ENCODE measurements around the gene CAMSAP2. TPM values are rescaled to one million over a fixed set of nuclear protein-coding genes. Genes with fewer than 3 reads are reported as not detected.

CAMSAP2 gene
- polyA plus RNA-seq, 1 donor from 2014 or later, result 0.06 TPM

- Mint-ChIP-seq H3K4me3 (no peak overlapping the region), H3K27ac (peak overlapping the region in 1 of 3 donors; percentile 62), H3K4me1 (peaks cover 0 to 4% (median 0%) of the 10 kb centered on the region in 3 donors), H3K36me3 (peaks cover 4% of the 10 kb centered on the region), H3K27me3 (peaks cover 1% of the 10 kb centered on the region), H3K9me3 (peaks cover 0 to 1% (median 0%) of the 10 kb centered on the region in 3 donors)
Observed at GRCh38 chr1:200753650-200754198, 15.0 kb downstream of the CAMSAP2 start.

- H3K9me3 Mint-ChIP-seq, result peaks cover 0 to 1% (median 0%) of the 10 kb centered on the region in 3 donors
- H3K4me3 Mint-ChIP-seq, result no peak overlapping the region
- no peak overlapping the region for H3K27ac Mint-ChIP-seq
- H3K4me1 Mint-ChIP-seq, result peaks cover 0 to 1% (median 0%) of the 10 kb centered on the region in 3 donors
- peaks cover 2% of the 10 kb centered on the region for H3K27me3 Mint-ChIP-seq
- peaks cover 1% of the 10 kb centered on the region for H3K36me3 Mint-ChIP-seq
Observed at GRCh38 chr1:200755456-200755855, 16.8 kb downstream of the CAMSAP2 start.

GRCh38 chr1:200762089-200762488, 23.4 kb downstream of the CAMSAP2 start:
- H3K4me3 Mint-ChIP-seq, result no peak overlapping the region
- H3K9me3 Mint-ChIP-seq, result no peaks in the 10 kb centered on the region
- H3K36me3 Mint-ChIP-seq, result peaks cover 1% of the 10 kb centered on the region
- peaks cover 0 to 1% (median 0%) of the 10 kb centered on the region in 3 donors for H3K4me1 Mint-ChIP-seq
- peaks cover 2% of the 10 kb centered on the region for H3K27me3 Mint-ChIP-seq
- H3K27ac Mint-ChIP-seq, result no peak overlapping the region

DNA sequence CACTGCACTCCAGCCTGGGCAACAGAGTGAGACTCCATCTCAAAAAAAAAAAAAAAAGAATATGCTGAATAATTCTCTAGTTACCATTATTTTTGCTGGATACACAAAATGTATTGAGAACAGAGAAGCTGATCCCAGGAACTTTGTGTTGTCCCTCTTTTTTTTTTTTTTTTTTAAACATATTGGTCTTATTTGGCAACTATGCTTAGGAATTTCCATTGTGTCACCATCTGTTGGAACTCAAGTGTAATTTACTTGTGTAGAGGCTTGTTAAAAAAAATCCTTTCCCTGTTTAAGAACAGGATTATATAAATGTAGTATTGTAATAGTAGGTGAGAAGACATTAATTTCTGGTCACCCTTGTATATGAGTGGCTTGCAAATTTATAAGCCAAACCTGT, 28.6 kb downstream of the CAMSAP2 start:
- no peak overlapping the region for H3K4me3 Mint-ChIP-seq
- H3K27me3 Mint-ChIP-seq, result no peaks in the 10 kb centered on the region
- peaks cover 0 to 1% (median 0%) of the 10 kb centered on the region in 3 donors for H3K4me1 Mint-ChIP-seq
- H3K9me3 Mint-ChIP-seq, result no peaks in the 10 kb centered on the region
- peaks cover 3% of the 10 kb centered on the region for H3K36me3 Mint-ChIP-seq
- no peak overlapping the region for H3K27ac Mint-ChIP-seq

DNA sequence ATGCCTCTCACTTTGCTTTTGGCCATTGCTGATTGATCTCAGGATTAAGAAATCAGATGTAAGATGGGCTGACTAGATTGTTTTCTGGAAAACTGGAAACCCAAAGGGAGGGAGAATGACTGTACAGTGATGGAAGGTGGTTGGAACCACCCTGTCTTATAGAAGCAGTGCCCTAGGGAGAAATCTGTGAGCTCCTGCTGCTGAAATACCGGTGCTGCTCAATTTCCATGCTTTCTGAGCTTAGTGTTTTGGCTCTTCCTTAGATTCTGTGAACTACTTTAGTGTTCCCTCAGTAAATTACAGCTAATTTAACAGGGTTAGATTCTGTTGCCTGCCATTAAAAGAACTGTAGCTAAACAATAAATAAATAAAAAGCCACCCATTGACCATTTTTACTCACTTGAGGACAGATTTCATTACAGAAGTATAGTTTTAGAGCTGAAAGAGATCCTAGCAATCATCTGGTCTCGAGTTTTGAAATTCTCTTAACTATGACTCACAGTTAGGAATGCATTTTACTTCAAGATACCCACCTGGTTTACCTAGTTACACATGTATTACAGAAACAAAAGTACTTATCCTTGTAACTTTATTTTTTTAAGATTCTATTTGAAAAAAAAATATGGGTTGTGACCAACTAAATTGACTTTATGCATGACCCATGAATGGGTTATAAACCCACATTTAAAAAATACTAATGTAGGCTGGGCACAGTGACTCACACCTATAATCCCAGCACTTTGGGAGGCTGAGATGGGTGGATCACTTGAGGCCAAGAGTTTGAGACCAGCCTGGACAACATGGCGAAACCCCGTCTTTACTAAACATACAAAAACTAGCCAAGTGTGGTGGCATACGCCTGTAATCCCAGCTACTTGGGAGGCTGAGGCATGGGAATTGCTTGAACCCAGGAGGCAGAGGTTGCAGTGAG, 33.2 kb downstream of the CAMSAP2 start:
- Mint-ChIP-seq H3K27me3 (no peaks in the 10 kb centered on the region), H3K4me1 (peaks cover 6 to 12% (median 11%) of the 10 kb centered on the region in 3 donors), H3K27ac (no peak overlapping the region), H3K4me3 (no peak overlapping the region), H3K36me3 (peaks cover 6% of the 10 kb centered on the region), H3K9me3 (no peaks in the 10 kb centered on the region)

- Mint-ChIP-seq H3K27me3 (no peaks in the 10 kb centered on the region), H3K27ac (no peak overlapping the region)
Observed at GRCh38 chr1:200774311-200774710, 35.6 kb downstream of the CAMSAP2 start.

DNA sequence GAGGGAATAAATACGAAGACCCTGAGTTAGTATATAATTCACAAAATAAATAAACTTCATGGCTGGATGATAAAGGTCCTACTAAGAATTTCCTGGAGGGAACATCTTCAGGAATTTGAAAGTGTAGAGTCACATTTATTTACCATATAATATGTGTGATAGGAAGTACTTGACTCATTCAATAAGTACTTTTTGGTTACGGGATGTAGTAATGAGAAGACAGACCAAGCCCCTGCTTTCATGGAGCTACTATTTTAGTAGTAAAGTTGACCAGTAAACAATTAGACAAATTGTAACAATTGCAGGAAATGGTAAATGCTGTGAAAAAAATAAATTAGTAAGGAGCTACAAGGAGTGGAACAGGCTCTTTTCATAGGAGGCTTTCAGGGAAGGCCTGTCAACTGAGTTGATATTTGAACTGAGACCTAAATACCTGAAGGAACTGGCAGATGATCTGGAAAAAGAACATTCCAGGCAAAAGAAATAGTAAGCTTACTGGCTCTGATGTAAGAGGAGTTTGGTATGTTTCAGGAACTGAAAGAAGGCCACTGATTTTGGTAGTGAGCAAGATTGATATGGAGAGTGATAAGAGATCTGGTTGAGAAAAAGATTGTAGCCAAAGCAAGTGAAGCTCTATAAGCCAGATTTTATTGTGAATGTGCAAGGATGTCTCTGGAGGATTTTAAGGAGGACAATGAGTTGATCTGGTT, 36.2 kb downstream of the CAMSAP2 start:
- H3K4me3 Mint-ChIP-seq, result no peak overlapping the region
- H3K4me1 Mint-ChIP-seq, result peaks cover 6 to 12% (median 11%) of the 10 kb centered on the region in 3 donors
- no peak overlapping the region for H3K27ac Mint-ChIP-seq
- H3K9me3 Mint-ChIP-seq, result no peaks in the 10 kb centered on the region
- peaks cover 3% of the 10 kb centered on the region for H3K36me3 Mint-ChIP-seq
- H3K27me3 Mint-ChIP-seq, result no peaks in the 10 kb centered on the region

More at GRCh38 chr1:200774311-200774710, 35.6 kb downstream of the CAMSAP2 start:
- peaks cover 3% of the 10 kb centered on the region for H3K36me3 Mint-ChIP-seq
- no peak overlapping the region for H3K4me3 Mint-ChIP-seq
- peaks cover 6 to 12% (median 11%) of the 10 kb centered on the region in 3 donors for H3K4me1 Mint-ChIP-seq
- H3K9me3 Mint-ChIP-seq, result no peaks in the 10 kb centered on the region

DNA sequence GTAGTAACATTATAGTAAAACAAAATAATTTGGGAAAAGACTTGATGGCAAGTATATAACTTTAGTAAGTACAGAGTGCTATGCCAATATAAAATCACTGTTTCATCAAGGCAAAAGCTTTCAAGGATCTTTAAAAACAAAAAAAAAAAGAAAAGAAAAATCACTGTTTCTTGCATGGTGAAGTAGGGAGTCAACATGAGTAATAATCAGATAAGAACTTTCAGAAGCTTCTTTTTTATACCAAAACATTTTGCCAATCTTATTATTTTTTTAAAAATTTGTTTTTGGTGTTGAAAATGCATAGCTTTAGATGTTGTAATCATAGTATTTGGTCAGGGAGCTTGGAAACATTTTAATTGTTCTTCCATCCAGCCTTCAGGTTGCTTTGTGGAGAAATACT, 37.2 kb downstream of the CAMSAP2 start:
- Mint-ChIP-seq H3K4me1 (peaks cover 6 to 15% (median 15%) of the 10 kb centered on the region in 3 donors), H3K9me3 (no peaks in the 10 kb centered on the region), H3K27ac (no peak overlapping the region)

GRCh38 chr1:200776949-200777348, 38.3 kb downstream of the CAMSAP2 start:
- Mint-ChIP-seq H3K9me3 (no peaks in the 10 kb centered on the region), H3K4me3 (no peak overlapping the region), H3K4me1 (peaks cover 6 to 15% (median 14%) of the 10 kb centered on the region in 3 donors), H3K27ac (no peak overlapping the region), H3K27me3 (no peaks in the 10 kb centered on the region), H3K36me3 (peaks cover 3% of the 10 kb centered on the region)

More for the DNA sequence above, 37.2 kb downstream of the CAMSAP2 start:
- Mint-ChIP-seq H3K27me3 (no peaks in the 10 kb centered on the region), H3K36me3 (peaks cover 3% of the 10 kb centered on the region), H3K4me3 (no peak overlapping the region)

DNA sequence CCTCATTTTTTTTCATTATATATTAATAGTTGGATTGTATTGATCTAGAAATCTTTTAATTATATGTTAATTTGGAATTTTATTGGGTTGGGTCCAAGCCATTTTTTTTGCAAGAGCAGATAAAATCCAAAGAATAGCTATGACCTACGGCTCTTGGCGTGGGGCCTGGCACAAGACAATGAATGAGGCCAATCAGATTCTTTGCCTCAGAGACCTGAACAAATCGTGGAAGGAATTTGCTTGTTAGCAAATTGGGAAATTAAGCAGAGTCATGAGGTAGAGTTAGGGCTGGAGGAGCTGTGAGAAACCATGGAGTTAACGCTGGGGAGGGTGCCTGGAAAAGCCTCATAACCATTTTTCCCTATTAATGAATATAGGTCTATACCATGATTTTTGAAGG, 40.1 kb downstream of the CAMSAP2 start:
- H3K27ac Mint-ChIP-seq, result no peak overlapping the region
- peaks cover 6 to 15% (median 14%) of the 10 kb centered on the region in 3 donors for H3K4me1 Mint-ChIP-seq
- H3K4me3 Mint-ChIP-seq, result no peak overlapping the region
- H3K27me3 Mint-ChIP-seq, result no peaks in the 10 kb centered on the region
- peaks cover 0 to 5% (median 0%) of the 10 kb centered on the region in 3 donors for H3K9me3 Mint-ChIP-seq
- peaks cover 5% of the 10 kb centered on the region for H3K36me3 Mint-ChIP-seq

DNA sequence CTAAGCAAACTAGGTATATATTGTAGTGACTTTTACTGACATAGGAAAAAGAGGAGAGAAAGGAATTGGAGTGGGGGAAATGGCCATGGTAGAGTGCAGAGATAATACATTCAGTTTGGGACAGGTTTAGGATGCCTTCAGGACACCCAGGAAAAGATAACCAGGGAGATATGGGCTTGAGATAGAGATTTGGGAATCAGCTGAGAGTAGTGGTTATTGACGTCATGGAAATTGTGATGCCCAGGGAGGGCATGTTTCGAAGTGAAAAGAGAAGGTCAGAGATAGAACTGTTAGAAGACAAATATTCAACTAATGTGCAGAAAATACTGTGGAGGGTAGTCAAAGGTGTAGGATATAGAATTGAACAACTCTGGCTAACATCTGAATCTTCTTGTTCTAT, 40.6 kb downstream of the CAMSAP2 start:
- H3K4me3 Mint-ChIP-seq, result no peak overlapping the region
- peaks cover 0 to 6% (median 0%) of the 10 kb centered on the region in 3 donors for H3K9me3 Mint-ChIP-seq
- H3K27me3 Mint-ChIP-seq, result no peaks in the 10 kb centered on the region
- peaks cover 5% of the 10 kb centered on the region for H3K36me3 Mint-ChIP-seq
- no peak overlapping the region for H3K27ac Mint-ChIP-seq
- H3K4me1 Mint-ChIP-seq, result peaks cover 2 to 11% (median 10%) of the 10 kb centered on the region in 3 donors

- Mint-ChIP-seq H3K4me3 (peak overlapping the region in 1 of 4 donors; percentile 3), H3K36me3 (peaks cover 2% of the 10 kb centered on the region), H3K9me3 (peaks cover 0 to 6% (median 0%) of the 10 kb centered on the region in 3 donors), H3K27me3 (no peaks in the 10 kb centered on the region), H3K27ac (no peak overlapping the region), H3K4me1 (peaks cover 0 to 4% (median 3%) of the 10 kb centered on the region in 3 donors)
Observed at GRCh38 chr1:200780545-200781369, 42.1 kb downstream of the CAMSAP2 start.

- H3K36me3 Mint-ChIP-seq, result peaks cover 2% of the 10 kb centered on the region
- H3K4me3 Mint-ChIP-seq, result no peak overlapping the region
- peaks cover 0 to 6% (median 0%) of the 10 kb centered on the region in 3 donors for H3K9me3 Mint-ChIP-seq
- no peak overlapping the region for H3K27ac Mint-ChIP-seq
- H3K4me1 Mint-ChIP-seq, result peaks cover 0 to 4% (median 3%) of the 10 kb centered on the region in 3 donors
- no peaks in the 10 kb centered on the region for H3K27me3 Mint-ChIP-seq
Observed at GRCh38 chr1:200783926-200784325, 45.2 kb downstream of the CAMSAP2 start.

DNA sequence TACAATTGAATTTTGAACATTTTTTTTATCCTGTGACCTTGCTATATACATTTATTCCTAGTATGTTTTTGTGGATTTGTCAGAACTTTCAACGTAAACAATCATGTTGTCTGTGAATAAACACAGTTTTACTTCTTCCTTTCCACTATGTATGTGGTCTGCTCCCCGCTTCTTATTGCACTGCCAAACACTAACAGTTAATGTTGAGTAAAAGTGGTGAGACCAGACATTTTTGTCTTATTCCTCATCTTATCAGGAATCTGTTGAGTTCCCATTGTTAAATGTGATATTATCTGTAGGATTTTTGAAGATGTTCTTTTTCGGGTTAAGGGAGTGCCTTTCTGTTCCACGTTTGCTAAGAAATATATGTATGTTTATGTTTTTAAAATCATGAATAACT, 45.9 kb downstream of the CAMSAP2 start:
- no peak overlapping the region for H3K4me3 Mint-ChIP-seq
- peaks cover 0 to 4% (median 3%) of the 10 kb centered on the region in 3 donors for H3K4me1 Mint-ChIP-seq
- H3K27me3 Mint-ChIP-seq, result no peaks in the 10 kb centered on the region
- no peak overlapping the region for H3K27ac Mint-ChIP-seq
- peaks cover 5% of the 10 kb centered on the region for H3K36me3 Mint-ChIP-seq
- H3K9me3 Mint-ChIP-seq, result peaks cover 0 to 6% (median 0%) of the 10 kb centered on the region in 3 donors

All from IgD-negative memory B cell (primary cell).